Stimulated activated memory B cell treated with anti-CD40 and anti-IgM and Interleukin-4, amounts not matched to agents 10 μg/mL and 1 μg/mL and 100 μg/mL, for 72 hours (primary cell): ENCODE measurements around the gene C1orf94.
A peak's percentile ranks its signal among the peaks of the same experiment; 100 is the strongest.

ENCODE experiments used
- ATAC-seq: fragments of 150-1000 bp; cut with Tn5 transposase; 2 replicates; pipeline ENCODE4 v1.10.0; 2021
- H3K27ac Mint-ChIP-seq: one replicate; pipeline ENCODE4 v1.8.0; 2022; ENCODE audit warnings: mild to moderate bottlenecking, mixed read lengths
- H3K27me3 Mint-ChIP-seq: one replicate; pipeline ENCODE4 v1.8.0; 2022; ENCODE audit warnings: mixed read lengths
- H3K36me3 Mint-ChIP-seq: one replicate; pipeline ENCODE4 v1.8.0; 2022; ENCODE audit warnings: mixed read lengths
- H3K4me1 Mint-ChIP-seq: one replicate; pipeline ENCODE4 v1.8.0; 2022; ENCODE audit warnings: mixed read lengths
- H3K4me3 Mint-ChIP-seq: one replicate; pipeline ENCODE4 v1.8.0; 2022; ENCODE audit warnings: mild to moderate bottlenecking, moderate library complexity, mixed read lengths
- H3K9me3 Mint-ChIP-seq: one replicate; pipeline ENCODE4 v1.8.0; 2022; ENCODE audit warnings: mixed read lengths

C1orf94 gene, protein sequence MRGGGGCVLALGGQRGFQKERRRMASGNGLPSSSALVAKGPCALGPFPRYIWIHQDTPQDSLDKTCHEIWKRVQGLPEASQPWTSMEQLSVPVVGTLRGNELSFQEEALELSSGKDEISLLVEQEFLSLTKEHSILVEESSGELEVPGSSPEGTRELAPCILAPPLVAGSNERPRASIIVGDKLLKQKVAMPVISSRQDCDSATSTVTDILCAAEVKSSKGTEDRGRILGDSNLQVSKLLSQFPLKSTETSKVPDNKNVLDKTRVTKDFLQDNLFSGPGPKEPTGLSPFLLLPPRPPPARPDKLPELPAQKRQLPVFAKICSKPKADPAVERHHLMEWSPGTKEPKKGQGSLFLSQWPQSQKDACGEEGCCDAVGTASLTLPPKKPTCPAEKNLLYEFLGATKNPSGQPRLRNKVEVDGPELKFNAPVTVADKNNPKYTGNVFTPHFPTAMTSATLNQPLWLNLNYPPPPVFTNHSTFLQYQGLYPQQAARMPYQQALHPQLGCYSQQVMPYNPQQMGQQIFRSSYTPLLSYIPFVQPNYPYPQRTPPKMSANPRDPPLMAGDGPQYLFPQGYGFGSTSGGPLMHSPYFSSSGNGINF

DNA sequence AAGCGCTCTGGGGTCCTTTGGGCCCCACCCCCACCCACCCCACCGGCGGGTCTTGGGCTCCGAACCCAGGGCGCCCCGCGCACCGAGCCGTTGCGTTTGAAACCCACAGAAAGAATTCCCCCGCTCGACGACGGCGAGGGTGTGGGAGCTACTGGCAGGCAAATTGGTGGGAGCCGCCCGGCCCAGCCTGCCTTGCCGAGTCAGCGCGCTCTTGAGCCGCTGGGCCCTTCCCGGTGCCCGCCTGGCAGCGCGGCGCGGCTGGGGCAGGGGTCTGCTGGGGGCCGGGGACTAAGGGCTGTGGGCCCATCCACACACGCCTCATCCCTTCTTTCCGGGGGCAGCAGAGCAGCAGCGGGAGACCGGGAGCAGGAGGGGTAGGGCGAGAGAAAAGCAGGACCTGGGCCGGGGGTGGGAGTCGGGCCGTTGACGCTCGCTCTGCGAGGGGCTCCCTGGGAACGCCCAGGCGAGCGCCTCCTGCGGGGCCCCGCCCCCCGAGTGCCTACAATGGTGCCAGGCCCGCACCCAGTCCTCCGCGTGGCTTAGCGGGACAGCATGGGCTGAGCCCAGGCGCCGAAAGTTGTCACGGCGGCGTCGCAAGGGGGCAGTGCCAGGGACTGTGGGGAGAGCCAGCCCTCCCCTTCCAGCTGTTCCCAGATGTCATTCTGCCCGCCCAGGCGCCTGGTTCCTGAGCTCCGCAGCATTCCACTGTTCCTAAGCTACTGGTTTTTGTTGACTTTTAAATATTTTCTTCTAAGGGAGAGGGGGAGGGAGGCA is at the start of gene C1orf94:
C1orf94 (plus strand) TSS at position 78 of the 774 bp plus-strand sequence. CDS start 883 bp downstream, outside the sequence.
- Mint-ChIP-seq H3K27ac (no peak within 1 kb of the TSS), H3K4me3 (no peak within 1 kb of the TSS), H3K9me3 (peaks cover 2% of the 10 kb centered on the region), H3K36me3 (no peaks in the 10 kb centered on the region), H3K4me1 (no peaks in the 10 kb centered on the region), H3K27me3 (peaks cover 30% of the 10 kb centered on the region)
- ATAC-seq = peak; percentile 20

DNA sequence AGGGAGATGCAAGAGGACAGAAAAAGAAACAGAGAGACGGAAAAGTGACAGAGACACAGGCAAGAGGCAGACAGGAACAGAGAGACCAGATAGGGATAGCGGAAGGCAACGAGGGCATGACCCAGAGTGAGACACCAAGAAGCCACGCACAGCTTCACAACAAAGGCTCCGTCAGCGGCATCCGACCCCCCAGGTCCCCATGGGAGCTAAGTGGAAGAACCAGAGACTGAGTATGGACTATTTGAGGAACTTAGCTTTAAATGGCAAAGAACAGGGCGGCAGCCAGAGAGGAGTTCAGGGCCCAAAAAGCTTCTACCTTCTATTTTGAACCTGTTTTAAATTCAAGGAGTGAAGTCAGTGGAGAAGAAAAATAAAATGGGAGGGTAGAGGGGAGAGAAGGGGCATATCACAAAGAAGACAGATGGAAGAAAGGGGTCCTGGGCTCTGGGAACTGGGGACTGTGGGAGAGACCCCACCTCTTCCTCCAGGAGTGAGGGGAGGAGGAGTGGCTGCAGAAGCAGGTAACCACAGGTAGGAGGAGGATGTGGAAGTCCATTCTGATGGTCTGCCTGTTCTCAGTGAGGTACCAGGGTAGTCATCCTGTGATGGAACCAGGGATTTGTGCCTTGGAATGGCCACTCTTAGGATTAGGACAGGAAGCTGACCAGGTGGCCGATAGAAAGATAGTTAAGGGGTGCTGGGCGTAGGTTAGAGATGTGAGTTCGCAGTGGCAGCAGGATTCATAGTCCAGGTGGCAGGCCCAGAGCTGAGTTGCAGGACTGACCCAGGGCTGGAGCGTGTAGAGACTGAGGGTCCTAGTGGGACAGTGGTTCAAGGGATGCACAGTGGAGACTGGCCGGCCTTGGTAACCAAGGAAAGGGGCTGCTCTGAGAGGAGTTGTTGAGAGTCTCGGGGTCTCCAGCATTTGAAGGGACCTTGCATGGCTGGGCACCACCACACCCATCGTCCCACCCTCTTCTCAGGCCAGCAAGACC is 49.4 kb upstream of the C1orf94 start:
- Mint-ChIP-seq H3K36me3 (no peaks in the 10 kb centered on the region), H3K27me3 (peaks cover 27% of the 10 kb centered on the region), H3K9me3 (no peaks in the 10 kb centered on the region), H3K4me3 (no peak overlapping the region), H3K27ac (no peak overlapping the region), H3K4me1 (no peaks in the 10 kb centered on the region)
- ATAC-seq = no peak

DNA sequence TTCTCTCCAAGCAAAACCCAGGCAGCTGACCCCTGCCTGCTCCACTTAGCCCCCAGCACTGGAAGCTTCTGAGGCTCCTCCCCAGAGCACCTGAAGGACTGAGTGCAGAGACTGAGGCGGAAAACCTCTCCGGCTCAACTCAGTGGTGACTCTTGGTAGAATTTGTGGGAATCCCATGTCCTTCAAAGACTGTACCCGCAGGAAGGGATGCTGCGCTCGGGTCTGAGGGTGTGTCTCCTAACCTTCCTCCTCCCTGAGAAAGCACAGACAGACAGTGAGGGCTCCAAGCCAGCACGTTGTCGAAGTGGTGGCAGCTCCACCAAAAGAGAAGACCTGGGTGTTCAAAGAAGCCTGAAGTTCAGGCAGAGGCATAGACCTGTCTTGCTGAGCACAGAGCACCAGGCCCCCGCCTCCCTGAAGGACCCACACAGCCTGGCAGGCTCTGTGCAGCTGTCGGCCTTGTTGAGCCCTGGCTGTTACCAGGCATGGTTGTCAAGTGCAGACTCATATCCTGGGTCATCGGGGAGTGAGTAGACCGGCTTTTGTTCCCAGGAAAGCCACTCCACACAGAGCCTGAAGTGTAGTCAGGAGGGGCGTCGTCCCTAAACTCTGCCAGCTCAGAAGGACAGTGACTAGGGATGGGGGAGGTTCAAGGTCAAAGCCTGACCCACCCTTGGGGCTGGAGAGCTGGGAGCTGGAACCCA is 48.4 kb upstream of the C1orf94 start:
- Mint-ChIP-seq H3K9me3 (no peaks in the 10 kb centered on the region), H3K27ac (no peak overlapping the region), H3K4me1 (no peaks in the 10 kb centered on the region), H3K27me3 (peaks cover 27% of the 10 kb centered on the region), H3K4me3 (no peak overlapping the region), H3K36me3 (no peaks in the 10 kb centered on the region)
- no peak for ATAC-seq

DNA sequence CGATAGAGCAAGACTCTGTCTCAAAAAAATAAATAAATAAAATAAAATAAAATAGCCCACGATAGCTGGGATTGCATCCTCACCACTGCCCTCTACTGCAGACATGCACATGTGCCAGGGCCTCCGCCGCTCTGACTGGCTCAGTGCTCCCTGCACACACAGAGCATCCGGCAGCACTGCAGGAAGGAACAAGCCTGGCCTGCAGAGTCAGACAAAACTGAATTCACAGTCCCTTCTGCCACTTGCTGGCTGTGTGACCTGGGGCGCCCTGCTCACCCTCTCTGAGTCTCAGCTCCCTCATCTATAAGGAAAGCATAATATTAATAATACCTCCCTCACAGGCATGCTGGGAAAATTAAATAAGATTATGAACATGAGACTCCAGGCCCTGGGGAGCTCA is 47.1 kb upstream of the C1orf94 start:
- H3K9me3 Mint-ChIP-seq = no peaks in the 10 kb centered on the region
- no peaks in the 10 kb centered on the region for H3K4me1 Mint-ChIP-seq
- no peaks in the 10 kb centered on the region for H3K36me3 Mint-ChIP-seq
- no peak for ATAC-seq
- H3K27me3 Mint-ChIP-seq = peaks cover 27% of the 10 kb centered on the region
- no peak overlapping the region for H3K4me3 Mint-ChIP-seq
- H3K27ac Mint-ChIP-seq = no peak overlapping the region

DNA sequence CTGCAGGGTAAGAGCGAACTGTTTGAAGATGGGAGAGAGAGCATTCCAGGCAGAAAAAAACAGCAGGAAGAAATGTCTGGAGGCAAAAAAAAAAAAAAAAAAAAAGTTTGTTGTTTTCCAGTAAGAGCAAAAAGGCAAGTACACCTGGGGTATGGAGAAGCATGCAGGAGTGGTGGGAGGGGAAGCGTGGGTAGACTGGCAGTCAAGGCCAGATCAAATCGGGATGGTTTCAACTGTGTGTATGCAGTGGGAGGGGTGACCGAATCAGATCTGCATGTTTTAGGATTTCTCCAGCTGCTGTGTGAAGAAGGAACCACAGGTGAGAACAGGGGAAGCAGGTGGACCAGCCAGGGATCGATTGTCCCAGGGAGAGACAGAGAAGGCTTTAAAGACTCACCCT is 46.4 kb upstream of the C1orf94 start:
- Mint-ChIP-seq H3K9me3 (no peaks in the 10 kb centered on the region), H3K27me3 (peaks cover 27% of the 10 kb centered on the region), H3K4me3 (no peak overlapping the region), H3K4me1 (no peaks in the 10 kb centered on the region), H3K27ac (no peak overlapping the region), H3K36me3 (no peaks in the 10 kb centered on the region)
- no peak for ATAC-seq

DNA sequence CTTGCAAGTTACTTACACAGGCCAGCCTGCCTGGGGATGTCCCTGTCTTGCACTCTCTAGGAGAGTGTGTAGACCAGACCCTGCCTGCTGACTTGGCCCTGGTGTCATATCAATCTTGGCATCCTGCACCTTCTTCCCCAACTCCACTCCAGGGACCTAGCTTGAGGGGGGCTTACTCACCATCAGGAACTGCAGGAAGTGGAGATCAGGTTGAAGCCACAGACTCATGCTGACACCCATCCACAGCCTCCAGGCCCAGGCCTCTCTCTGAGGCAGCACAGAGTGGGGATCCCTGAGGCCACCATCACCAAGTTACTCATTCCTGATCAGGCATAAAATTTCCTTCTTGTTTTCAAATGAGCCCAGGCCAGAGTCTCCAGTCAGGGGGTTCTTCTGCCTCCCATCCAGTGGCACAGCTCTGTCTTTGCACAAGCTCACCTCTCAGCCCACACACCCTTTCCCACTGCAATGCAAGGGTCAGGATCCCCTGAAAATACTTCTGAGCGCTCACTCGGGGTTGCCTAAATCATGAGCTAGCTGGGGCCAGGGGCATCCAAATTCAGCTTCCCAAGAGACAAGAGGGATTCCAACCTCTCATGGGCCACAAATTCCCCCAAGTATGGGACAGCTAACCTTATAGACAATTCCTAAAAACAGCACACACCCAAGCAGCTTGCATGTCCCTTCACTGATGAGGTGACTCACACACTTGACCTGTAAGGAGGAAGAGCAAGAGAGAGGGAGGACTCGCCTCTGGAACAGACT is 45.1 kb upstream of the C1orf94 start:
- Mint-ChIP-seq H3K9me3 (no peaks in the 10 kb centered on the region), H3K4me1 (no peaks in the 10 kb centered on the region), H3K27me3 (peaks cover 19% of the 10 kb centered on the region), H3K36me3 (no peaks in the 10 kb centered on the region), H3K4me3 (no peak overlapping the region), H3K27ac (no peak overlapping the region)
- ATAC-seq = no peak

DNA sequence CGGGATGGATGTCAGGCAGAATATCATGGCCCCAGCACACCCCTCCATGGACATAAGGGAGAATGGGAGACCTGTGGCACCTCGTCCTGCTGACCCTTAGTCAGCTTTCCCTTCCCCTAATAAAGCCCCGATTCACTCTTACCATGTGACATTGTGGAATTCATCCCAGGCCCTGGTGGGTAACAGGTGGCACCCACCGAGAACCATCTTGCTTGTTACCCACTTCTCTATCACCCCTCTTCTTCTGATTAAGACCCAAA is 44.6 kb upstream of the C1orf94 start:
- H3K27ac Mint-ChIP-seq = no peak overlapping the region
- no peaks in the 10 kb centered on the region for H3K36me3 Mint-ChIP-seq
- peaks cover 4% of the 10 kb centered on the region for H3K9me3 Mint-ChIP-seq
- peaks cover 14% of the 10 kb centered on the region for H3K27me3 Mint-ChIP-seq
- no peaks in the 10 kb centered on the region for H3K4me1 Mint-ChIP-seq
- ATAC-seq = no peak
- no peak overlapping the region for H3K4me3 Mint-ChIP-seq

DNA sequence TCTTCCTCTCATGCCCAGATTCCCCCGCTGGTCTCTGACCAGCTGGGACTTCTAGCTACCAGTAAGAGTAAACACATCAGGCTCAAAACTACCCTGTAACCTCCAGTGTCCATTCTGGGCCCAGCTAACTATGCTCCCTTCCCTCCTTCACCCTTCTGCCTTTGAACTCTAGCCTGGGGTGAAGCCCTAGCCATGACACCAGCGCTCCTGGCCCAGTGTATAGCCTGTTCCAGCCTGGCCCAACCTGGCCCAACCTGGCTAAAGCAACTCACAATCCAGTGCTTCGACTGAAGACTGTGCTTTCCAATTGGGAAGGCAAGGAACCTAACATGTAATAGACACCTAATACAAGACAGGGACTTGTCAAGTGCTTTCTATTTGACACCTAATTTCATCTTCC is 39.3 kb upstream of the C1orf94 start:
- Mint-ChIP-seq H3K27ac (no peak overlapping the region), H3K36me3 (no peaks in the 10 kb centered on the region)
- no peak for ATAC-seq

DNA sequence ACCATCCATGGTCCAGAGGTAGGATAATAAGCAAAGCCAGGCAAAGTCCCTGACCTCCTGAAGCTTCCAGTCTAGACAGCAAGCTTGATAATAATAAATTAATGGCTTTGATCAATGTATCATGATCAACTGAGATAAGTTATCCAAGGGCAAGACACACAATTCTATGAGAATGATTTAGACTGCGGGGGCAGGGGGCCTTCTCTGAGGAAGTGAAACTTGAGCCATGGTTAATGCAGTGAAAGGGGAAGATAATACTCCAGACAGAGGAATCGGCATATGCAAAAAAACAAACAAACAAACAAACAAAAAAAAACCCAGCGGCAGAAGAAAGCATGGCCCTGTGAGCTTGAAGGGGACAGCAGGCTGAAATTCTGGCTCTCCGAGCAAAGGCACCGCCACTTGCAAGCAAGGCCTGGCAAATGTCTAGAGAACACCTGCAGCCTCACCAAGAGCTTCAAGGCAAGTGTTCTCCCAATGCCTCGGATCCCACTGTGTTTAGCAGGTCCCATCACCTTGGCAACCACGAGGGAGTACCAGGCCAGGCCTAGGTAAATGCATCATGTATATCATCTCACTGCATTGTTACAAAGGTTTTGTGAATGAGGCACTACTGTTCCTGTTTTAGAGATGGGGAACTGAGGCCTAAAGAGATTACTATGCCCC is 36.6 kb upstream of the C1orf94 start:
- Mint-ChIP-seq H3K9me3 (peaks cover 4% of the 10 kb centered on the region), H3K27ac (no peak overlapping the region), H3K27me3 (peaks cover 7% of the 10 kb centered on the region), H3K4me1 (peaks cover 6% of the 10 kb centered on the region), H3K36me3 (no peaks in the 10 kb centered on the region), H3K4me3 (no peak overlapping the region)
- ATAC-seq = no peak

More for the DNA sequence above, 39.3 kb upstream of the C1orf94 start:
- Mint-ChIP-seq H3K4me1 (peaks cover 6% of the 10 kb centered on the region), H3K9me3 (peaks cover 4% of the 10 kb centered on the region), H3K4me3 (no peak overlapping the region), H3K27me3 (peaks cover 7% of the 10 kb centered on the region)

DNA sequence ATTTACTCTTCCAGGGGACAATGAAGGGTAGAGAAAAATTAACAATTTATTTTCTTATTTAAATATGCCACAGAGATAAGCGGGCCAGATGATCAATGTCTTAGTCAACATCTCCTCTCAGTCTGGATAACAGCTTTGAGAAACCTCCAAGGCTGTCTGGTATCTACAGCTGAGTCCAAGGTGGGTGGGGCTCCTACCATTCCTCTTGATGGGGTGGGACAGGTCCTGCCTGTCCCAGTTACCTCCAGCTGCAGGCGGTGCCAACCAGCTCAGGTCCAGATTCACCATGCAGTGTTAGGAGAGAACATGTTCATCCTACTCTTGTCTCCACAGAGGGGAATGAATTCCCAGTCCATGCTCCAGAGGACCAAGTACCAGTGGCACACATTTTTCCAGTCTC is 32.7 kb upstream of the C1orf94 start:
- H3K36me3 Mint-ChIP-seq = no peaks in the 10 kb centered on the region
- no peak for ATAC-seq
- H3K4me3 Mint-ChIP-seq = no peak overlapping the region

DNA sequence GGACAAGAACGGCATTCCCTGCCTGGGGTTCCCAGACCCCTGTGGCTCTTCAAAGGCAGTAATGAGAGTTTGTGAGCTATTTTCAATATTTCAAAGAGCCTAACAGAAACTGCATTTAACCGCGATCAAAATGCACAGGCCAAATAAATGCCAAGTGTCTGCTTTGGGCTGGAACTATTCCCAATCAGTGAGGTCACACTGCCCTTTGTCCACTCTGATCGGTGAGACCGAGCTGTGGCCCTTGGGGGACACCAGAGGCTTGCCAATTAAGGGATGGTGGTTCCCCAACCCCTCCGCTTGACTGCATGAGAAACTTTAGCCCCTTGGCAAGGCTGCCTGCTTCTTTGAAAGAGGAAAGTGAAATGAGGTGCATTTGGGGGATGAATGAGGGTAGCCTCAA is 31.9 kb upstream of the C1orf94 start:
- ATAC-seq = no peak
- Mint-ChIP-seq H3K4me3 (no peak overlapping the region), H3K4me1 (peaks cover 5% of the 10 kb centered on the region), H3K27me3 (peaks cover 35% of the 10 kb centered on the region), H3K27ac (no peak overlapping the region), H3K36me3 (no peaks in the 10 kb centered on the region), H3K9me3 (no peaks in the 10 kb centered on the region)

More for the DNA sequence above, 32.7 kb upstream of the C1orf94 start:
- peaks cover 6% of the 10 kb centered on the region for H3K4me1 Mint-ChIP-seq
- H3K27ac Mint-ChIP-seq = no peak overlapping the region
- H3K9me3 Mint-ChIP-seq = no peaks in the 10 kb centered on the region
- H3K27me3 Mint-ChIP-seq = peaks cover 28% of the 10 kb centered on the region

DNA sequence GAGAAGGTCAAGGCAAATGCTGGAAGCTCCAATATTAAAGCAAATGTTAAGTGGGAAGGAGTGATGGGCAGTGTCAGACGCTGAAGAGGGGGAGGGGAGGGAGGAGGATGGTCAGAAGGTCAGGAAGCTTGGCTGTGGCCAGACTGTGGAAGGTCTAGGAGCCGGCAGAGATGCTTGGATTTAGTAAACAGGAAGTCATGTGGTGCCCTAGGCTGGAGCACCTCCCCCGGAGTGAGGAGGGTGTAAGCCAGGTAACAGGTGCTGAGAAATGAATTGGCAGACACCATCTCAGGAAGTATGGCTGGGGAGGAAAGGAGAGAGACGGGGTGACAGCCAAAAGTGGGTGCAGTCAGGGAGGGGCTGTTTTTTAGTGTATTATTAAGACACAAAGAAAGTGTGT is 29.4 kb upstream of the C1orf94 start:
- no peaks in the 10 kb centered on the region for H3K4me1 Mint-ChIP-seq
- H3K9me3 Mint-ChIP-seq = no peaks in the 10 kb centered on the region
- no peak for ATAC-seq
- H3K27ac Mint-ChIP-seq = no peak overlapping the region
- H3K27me3 Mint-ChIP-seq = peaks cover 37% of the 10 kb centered on the region
- no peak overlapping the region for H3K4me3 Mint-ChIP-seq
- H3K36me3 Mint-ChIP-seq = no peaks in the 10 kb centered on the region

DNA sequence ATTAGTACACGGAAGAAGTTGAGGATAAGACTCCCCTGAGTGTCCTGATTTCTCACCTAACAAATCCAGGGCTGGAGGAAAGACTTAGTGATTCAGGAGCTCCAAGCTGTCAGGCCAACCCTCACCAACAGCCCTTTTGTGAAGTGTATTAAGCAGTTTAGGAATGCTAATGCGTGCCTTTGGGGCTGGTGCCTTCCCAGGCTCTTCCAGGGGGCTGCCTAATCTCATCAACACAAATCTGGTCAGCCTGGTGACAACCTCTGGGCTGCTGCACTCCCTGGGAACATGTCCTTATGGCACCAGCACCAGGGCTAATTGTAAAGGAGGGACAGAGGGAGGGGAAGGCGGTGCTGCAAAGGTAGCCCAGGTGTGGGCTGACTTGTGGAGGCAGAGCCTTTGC is 27.2 kb upstream of the C1orf94 start:
- H3K36me3 Mint-ChIP-seq = no peaks in the 10 kb centered on the region
- no peak for ATAC-seq
- no peak overlapping the region for H3K27ac Mint-ChIP-seq
- peaks cover 37% of the 10 kb centered on the region for H3K27me3 Mint-ChIP-seq
- no peaks in the 10 kb centered on the region for H3K4me1 Mint-ChIP-seq
- no peaks in the 10 kb centered on the region for H3K9me3 Mint-ChIP-seq
- no peak overlapping the region for H3K4me3 Mint-ChIP-seq
